HCT116 (cell line): ENCODE results near the gene RAD21L1. TPM values are rescaled to one million over a fixed set of nuclear protein-coding genes. Genes with fewer than 3 reads are reported as not detected.

Experiments
- ATAC-seq: fragments of 200-7000 bp; cut with Tn5 transposase; 2 replicates; pipeline ENCODE4 v1.9.1; 2020; ENCODE audit warnings: mild to moderate bottlenecking, moderate library complexity
- BruUV-seq: library from RNA; stranded (reverse); fragments of 400-500 nt; replicated peaks from 2 replicates; lab custom pipeline; 2021; lab: Mats Ljungman, UMichigan
- CTCF ChIA-PET: fragments of 300-600 bp; sonication (Branson Sonifier 250); formaldehyde crosslinking; loops from one replicate; lab custom pipeline; 2021; ENCODE audit warnings: antibody characterized with exemption; lab: Charles Lee
- POLR2A ChIA-PET: fragments of 300-600, 350-600 bp; sonication (Branson Sonifier 250); formaldehyde crosslinking; loops from one replicate; lab custom pipeline; 2021; ENCODE audit warnings: antibody characterized with exemption; lab: Charles Lee
- RAD21 ChIA-PET, 2 experiments: fragments of 300-600 bp; sonication (Branson Sonifier 250); formaldehyde crosslinking; loops; one replicate each; lab custom pipeline; 2023; ENCODE audit warnings: low total read pairs in 2 of 2; ENCODE audit not compliant: uncharacterized antibody in 2 of 2, unreplicated experiment in 2 of 2, low non-redundant PET in 1 of 2; lab: Charles Lee
- DNase-seq: peaks from one replicate; pipeline ENCODE4 v3.0.0-alpha.2; 2010; ENCODE audit warnings: low read depth, low spot score
- H2AFZ ChIP-seq: fragments of 200-600 bp; shearing (Covaris generic), sonication (generic); 2 replicates; pipeline ENCODE4 v1.6.1; 2017; ENCODE audit warnings: low read depth, mixed run types, mixed read lengths, antibody characterized with exemption, low read length; ENCODE audit not compliant: poor library complexity, severe bottlenecking
- H3K27ac ChIP-seq: 2 replicates; pipeline ENCODE4 v1.5.1; 2012; ENCODE audit warnings: low read depth, low read length
- H3K27me3 ChIP-seq: fragments of 200-600 bp; sonication (generic); 2 replicates; pipeline ENCODE4 v1.6.1; 2016; ENCODE audit warnings: mixed run types, low read length, mixed read lengths; ENCODE audit not compliant: insufficient read depth
- H3K36me3 ChIP-seq, 2 experiments: fragments of 200-500 bp in 1 of 2; fragments of 200-600 bp in 1 of 2; sonication (Bioruptor generic) in 1 of 2; sonication (generic) in 1 of 2; 2 replicates each; pipeline versions ENCODE4 v1.5.1 to v1.6.1; 2014 to 2016; ENCODE audit warnings: low read length in 2 of 2, inconsistent platforms in 1 of 2, mixed read lengths in 1 of 2, mixed run types in 1 of 2; ENCODE audit not compliant: insufficient read depth in 2 of 2, control insufficient read depth in 1 of 2
- H3K4me1 ChIP-seq, 2 experiments: fragments of 200-600 bp in 1 of 2; sonication (generic) in 1 of 2; 2 replicates each; pipeline versions ENCODE4 v1.5.1 to v1.6.1; 2012 to 2017; ENCODE audit warnings: low read length in 2 of 2, inconsistent platforms in 1 of 2, mild to moderate bottlenecking in 1 of 2, mixed read lengths in 1 of 2, mixed run types in 1 of 2, moderate library complexity in 1 of 2; ENCODE audit not compliant: insufficient read depth in 2 of 2, control insufficient read depth in 1 of 2
- H3K4me2 ChIP-seq: fragments of 200-600 bp; sonication (generic); 2 replicates; pipeline ENCODE4 v1.6.1; 2017; ENCODE audit warnings: mixed run types, low read length, mixed read lengths
- H3K4me3 ChIP-seq, 2 experiments: fragments of 200-600 bp in 1 of 2; sonication (generic) in 1 of 2; replicated peaks in 1 of 2; 2 replicates each; pipeline ENCODE4 v1.5.1; 2011 to 2016; ENCODE audit warnings: low read length in 2 of 2, control low read depth in 1 of 2, low read depth in 1 of 2, mild to moderate bottlenecking in 1 of 2, mixed read lengths in 1 of 2, mixed run types in 1 of 2
- H3K79me2 ChIP-seq: fragments of 200-600 bp; sonication (generic); 2 replicates; pipeline ENCODE4 v1.6.1; 2017; ENCODE audit warnings: mild to moderate bottlenecking, mixed run types, low read length, moderate library complexity, mixed read lengths; ENCODE audit not compliant: insufficient read depth
- H3K9ac ChIP-seq: fragments of 200-600 bp; sonication (generic); 2 replicates; pipeline ENCODE4 v1.6.1; 2016; ENCODE audit warnings: low read length, mixed read lengths
- H3K9me2 ChIP-seq: fragments of 200-600 bp; sonication (generic), shearing (Covaris generic); 2 replicates; pipeline ENCODE4 v1.6.1; 2017; ENCODE audit warnings: mixed run types, mild to moderate bottlenecking, moderate library complexity; ENCODE audit not compliant: insufficient read depth
- H3K9me3 ChIP-seq, 2 experiments: fragments of 200-500 bp in 1 of 2; fragments of 200-600 bp in 1 of 2; sonication (Bioruptor generic) in 1 of 2; sonication (generic) in 1 of 2; 2 replicates each; pipeline ENCODE4 v1.6.1; 2014 to 2017; ENCODE audit warnings: low read length in 2 of 2, mixed read lengths in 2 of 2, inconsistent platforms in 1 of 2, low read depth in 1 of 2, mild to moderate bottlenecking in 1 of 2, mixed run types in 1 of 2, moderate library complexity in 1 of 2; ENCODE audit not compliant: control insufficient read depth in 1 of 2, insufficient read depth in 1 of 2
- H4K20me1 ChIP-seq: fragments of 200-600 bp; sonication (generic), shearing (Covaris generic); 2 replicates; pipeline ENCODE4 v1.6.1; 2017; ENCODE audit warnings: mixed run types, mild to moderate bottlenecking, moderate library complexity; ENCODE audit not compliant: insufficient read depth
- CBX3 ChIP-seq: IDR thresholded peaks from 2 replicates; pipeline ENCODE4 v1.6.1; 2012; ENCODE audit warnings: low read depth
- ELF1 ChIP-seq: IDR thresholded peaks from 2 replicates; pipeline ENCODE4 v1.6.1; 2012; ENCODE audit warnings: low read depth, borderline replicate concordance
- EZH2 ChIP-seq: fragments of 200-600 bp; sonication (generic); IDR thresholded peaks from 2 replicates; pipeline ENCODE4 v1.6.1; 2017; ENCODE audit warnings: antibody characterized with exemption, mixed run types
- RAD21 ChIP-seq: IDR thresholded peaks from 2 replicates; pipeline ENCODE4 v1.6.1; 2012; ENCODE audit warnings: low read depth, mild to moderate bottlenecking
- SP1 ChIP-seq: IDR thresholded peaks from 2 replicates; pipeline ENCODE4 v1.6.1; 2012; ENCODE audit warnings: low read depth
- SRF ChIP-seq: IDR thresholded peaks from 2 replicates; pipeline ENCODE4 v1.6.1; 2012; ENCODE audit warnings: low read depth
- TCF7L2 ChIP-seq: IDR thresholded peaks from 2 replicates; pipeline ENCODE4 v1.7.0; 2011; ENCODE audit warnings: borderline replicate concordance, inconsistent platforms; ENCODE audit not compliant: insufficient read depth, insufficient read length; ENCODE audit errors: extremely low read depth
- YY1 ChIP-seq: IDR thresholded peaks from 2 replicates; pipeline ENCODE4 v1.6.1; 2011; ENCODE audit warnings: low read length, low read depth, moderate library complexity, mild to moderate bottlenecking; ENCODE audit not compliant: insufficient replicate concordance; ENCODE audit errors: extremely low read depth
- ZFX ChIP-seq: fragments of 450-650 bp; IDR thresholded peaks from 2 replicates; pipeline ENCODE4 v1.6.1; 2017
- ZNF274 ChIP-seq: fragments of 200-500 bp; sonication (Bioruptor generic); IDR thresholded peaks from 2 replicates; pipeline ENCODE4 v1.6.1; 2014; ENCODE audit warnings: mild to moderate bottlenecking, low read depth, low read length, inconsistent platforms
- intact Hi-C: fragments of 100-400 bp; cut with micrococcal nuclease; formaldehyde crosslinking; loops from 2 replicates; pipeline ENCODE4 v1.10.0; 2022
- total RNA-seq: library from RNA; stranded (reverse); gene quantifications from one replicate; pipeline ENCODE4 v1.2.1, GENCODE V29; 2021; ENCODE audit not compliant: unreplicated experiment
- TF ChIP-seq, protein P1 (sequence below): IDR thresholded peaks from 2 replicates; pipeline ENCODE4 v1.6.1; 2011; ENCODE audit warnings: mild to moderate bottlenecking, low read length, moderate library complexity; ENCODE audit not compliant: insufficient replicate concordance; ENCODE audit errors: extremely low read depth
- TF ChIP-seq, protein P2 (sequence below), 3 experiments: fragments of 200-600 bp in 1 of 3; sonication (generic) in 1 of 3; IDR thresholded peaks in 2 of 3; conservative IDR thresholded peaks in 1 of 3; 2 replicates each; pipeline ENCODE4 v1.5.1; 2012 to 2017; ENCODE audit warnings: low read depth in 2 of 3, low read length in 2 of 3, antibody characterized with exemption in 1 of 3, borderline replicate concordance in 1 of 3, control low read depth in 1 of 3, mild to moderate bottlenecking in 1 of 3, mixed read lengths in 1 of 3, mixed run types in 1 of 3, moderate library complexity in 1 of 3; ENCODE audit not compliant: insufficient read depth in 1 of 3
- TF ChIP-seq, protein P3 (sequence below): IDR thresholded peaks from 2 replicates; pipeline ENCODE4 v1.6.1; 2012

Gene RAD21L1
- total RNA-seq, 1 experiment from 2014 or later, result 0.17 TPM

DNA sequence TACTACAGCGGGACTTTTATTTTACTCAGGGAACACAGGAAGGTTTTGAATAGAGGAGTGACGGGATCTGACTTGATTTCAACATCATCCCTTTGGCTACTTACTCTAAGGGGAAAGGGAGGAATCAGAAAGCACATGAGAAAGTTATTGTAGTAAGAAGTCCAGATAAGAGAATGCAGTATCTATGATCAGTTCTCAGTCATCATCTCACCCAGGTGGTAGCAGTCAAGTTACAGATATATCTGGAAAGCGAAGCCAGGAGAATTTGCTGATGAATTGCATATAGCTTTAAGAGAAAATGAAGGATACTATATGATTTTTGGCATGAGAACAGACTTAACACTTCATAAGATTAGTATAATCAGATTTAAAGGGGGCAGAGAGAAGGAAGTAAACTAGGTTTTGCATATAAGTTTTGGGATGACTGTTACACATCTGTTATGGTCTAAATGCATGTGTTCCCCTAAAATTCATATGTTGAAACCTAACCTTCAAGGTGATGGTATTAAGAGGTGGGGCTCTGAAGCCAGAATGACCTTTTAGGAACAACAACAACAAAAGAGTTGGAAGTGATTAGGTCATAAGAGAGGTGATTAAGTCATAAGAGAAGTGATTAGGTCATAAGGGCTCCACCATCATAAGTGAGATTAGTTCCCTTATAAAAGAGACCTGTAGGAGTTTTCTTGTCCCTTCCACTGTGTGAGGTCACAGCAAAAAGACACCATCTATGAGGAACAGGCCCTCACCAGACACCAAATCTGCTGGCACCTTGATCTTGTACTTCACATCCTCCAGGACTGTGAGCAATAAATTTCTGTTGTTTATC, 6.7 kb downstream of the RAD21L1 start:
- H3K9me3 ChIP-seq, result no peaks in the 10 kb centered on the region
- no peak overlapping the region for H2AFZ ChIP-seq
- ChIA-PET POLR2A (no interaction called here), CTCF (no interaction called here), RAD21 (no interaction called here)
- BruUV-seq, result no TSS peak
- H3K4me1 ChIP-seq, result no peaks in the 10 kb centered on the region
- no peak for DNase-seq
- ATAC-seq, result no peak
- TF ChIP-seq RAD21, result no peak
- TF ChIP-seq EZH2, result no peak
- TF ChIP-seq, protein P1, sequence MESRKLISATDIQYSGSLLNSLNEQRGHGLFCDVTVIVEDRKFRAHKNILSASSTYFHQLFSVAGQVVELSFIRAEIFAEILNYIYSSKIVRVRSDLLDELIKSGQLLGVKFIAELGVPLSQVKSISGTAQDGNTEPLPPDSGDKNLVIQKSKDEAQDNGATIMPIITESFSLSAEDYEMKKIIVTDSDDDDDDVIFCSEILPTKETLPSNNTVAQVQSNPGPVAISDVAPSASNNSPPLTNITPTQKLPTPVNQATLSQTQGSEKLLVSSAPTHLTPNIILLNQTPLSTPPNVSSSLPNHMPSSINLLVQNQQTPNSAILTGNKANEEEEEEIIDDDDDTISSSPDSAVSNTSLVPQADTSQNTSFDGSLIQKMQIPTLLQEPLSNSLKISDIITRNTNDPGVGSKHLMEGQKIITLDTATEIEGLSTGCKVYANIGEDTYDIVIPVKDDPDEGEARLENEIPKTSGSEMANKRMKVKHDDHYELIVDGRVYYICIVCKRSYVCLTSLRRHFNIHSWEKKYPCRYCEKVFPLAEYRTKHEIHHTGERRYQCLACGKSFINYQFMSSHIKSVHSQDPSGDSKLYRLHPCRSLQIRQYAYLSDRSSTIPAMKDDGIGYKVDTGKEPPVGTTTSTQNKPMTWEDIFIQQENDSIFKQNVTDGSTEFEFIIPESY, result no peak
- TF ChIP-seq ZFX, result no peak
- TF ChIP-seq, protein P2, sequence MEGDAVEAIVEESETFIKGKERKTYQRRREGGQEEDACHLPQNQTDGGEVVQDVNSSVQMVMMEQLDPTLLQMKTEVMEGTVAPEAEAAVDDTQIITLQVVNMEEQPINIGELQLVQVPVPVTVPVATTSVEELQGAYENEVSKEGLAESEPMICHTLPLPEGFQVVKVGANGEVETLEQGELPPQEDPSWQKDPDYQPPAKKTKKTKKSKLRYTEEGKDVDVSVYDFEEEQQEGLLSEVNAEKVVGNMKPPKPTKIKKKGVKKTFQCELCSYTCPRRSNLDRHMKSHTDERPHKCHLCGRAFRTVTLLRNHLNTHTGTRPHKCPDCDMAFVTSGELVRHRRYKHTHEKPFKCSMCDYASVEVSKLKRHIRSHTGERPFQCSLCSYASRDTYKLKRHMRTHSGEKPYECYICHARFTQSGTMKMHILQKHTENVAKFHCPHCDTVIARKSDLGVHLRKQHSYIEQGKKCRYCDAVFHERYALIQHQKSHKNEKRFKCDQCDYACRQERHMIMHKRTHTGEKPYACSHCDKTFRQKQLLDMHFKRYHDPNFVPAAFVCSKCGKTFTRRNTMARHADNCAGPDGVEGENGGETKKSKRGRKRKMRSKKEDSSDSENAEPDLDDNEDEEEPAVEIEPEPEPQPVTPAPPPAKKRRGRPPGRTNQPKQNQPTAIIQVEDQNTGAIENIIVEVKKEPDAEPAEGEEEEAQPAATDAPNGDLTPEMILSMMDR (IDR thresholded peaks at IDR 0.05 in 2 of 3, conservative IDR thresholded peaks at IDR 0.05 in 1 of 3; ENCODE audit: borderline replicate concordance in 1 of 3, insufficient read depth in 1 of 3, low read depth in 2 of 3, low read length in 2 of 3), result no peak
- no peak for TF ChIP-seq ELF1
- no peak for TF ChIP-seq ZNF274
- no peak for TF ChIP-seq YY1
- no peak for TF ChIP-seq SRF
- TF ChIP-seq TCF7L2, result no peak
- no peak for TF ChIP-seq CBX3
- TF ChIP-seq, protein P3, sequence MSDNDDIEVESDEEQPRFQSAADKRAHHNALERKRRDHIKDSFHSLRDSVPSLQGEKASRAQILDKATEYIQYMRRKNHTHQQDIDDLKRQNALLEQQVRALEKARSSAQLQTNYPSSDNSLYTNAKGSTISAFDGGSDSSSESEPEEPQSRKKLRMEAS, result no peak
- TF ChIP-seq SP1, result no peak
- no peak overlapping the region for H3K4me3 ChIP-seq
- no peak overlapping the region for H3K9ac ChIP-seq
- no peak overlapping the region for H3K27ac ChIP-seq
- H3K27me3 ChIP-seq, result no peaks in the 10 kb centered on the region
- H3K36me3 ChIP-seq, result no peaks in the 10 kb centered on the region
- no peaks in the 10 kb centered on the region for H3K9me2 ChIP-seq
- intact Hi-C loops, result no loop called here
- no peak overlapping the region for H3K4me2 ChIP-seq
- H3K79me2 ChIP-seq, result no peaks in the 10 kb centered on the region
- H4K20me1 ChIP-seq, result no peaks in the 10 kb centered on the region
